NT2/D1 (cell line): ENCODE measurements around the gene SH3D21.

Experiments used
- DNase-seq: peaks from one replicate; pipeline ENCODE4 v3.0.0-alpha.2; 2011; ENCODE audit warnings: low read depth, low spot score
- H3K27me3 ChIP-seq: 2 replicates; pipeline ENCODE4 v1.6.0; 2011; ENCODE audit warnings: mild to moderate bottlenecking; ENCODE audit not compliant: insufficient read length, insufficient read depth
- H3K36me3 ChIP-seq: 2 replicates; pipeline ENCODE4 v1.6.1; 2011; ENCODE audit warnings: mild to moderate bottlenecking, low read length, mixed read lengths; ENCODE audit not compliant: insufficient read depth, insufficient read length
- H3K4me1 ChIP-seq: 2 replicates; pipeline ENCODE4 v1.5.1; 2011; ENCODE audit not compliant: insufficient read depth, insufficient read length
- H3K4me3 ChIP-seq: 2 replicates; pipeline ENCODE4 v1.5.1; 2011; ENCODE audit warnings: low read depth; ENCODE audit not compliant: insufficient read length
- H3K9ac ChIP-seq: 2 replicates; pipeline ENCODE4 v1.6.0; 2011; ENCODE audit warnings: low read depth; ENCODE audit not compliant: insufficient read length
- H3K9me3 ChIP-seq: 2 replicates; pipeline ENCODE4 v1.5.1; 2011; ENCODE audit warnings: mild to moderate bottlenecking, low read length; ENCODE audit not compliant: insufficient read depth
- SUZ12 ChIP-seq: IDR thresholded peaks from 2 replicates; pipeline ENCODE4 v1.6.1; 2011; ENCODE audit not compliant: insufficient read length, insufficient read depth; ENCODE audit errors: extremely low read depth
- YY1 ChIP-seq: IDR thresholded peaks from 2 replicates; pipeline ENCODE4 v1.6.1; 2011; ENCODE audit not compliant: insufficient read length, insufficient read depth
- ZNF274 ChIP-seq: IDR thresholded peaks from 2 replicates; pipeline ENCODE4 v1.6.1; 2011; ENCODE audit warnings: mild to moderate bottlenecking, low read depth, low read length

The SH3D21 gene

GRCh38 chr1:36303650-36304360, 2.4 kb upstream of the SH3D21 start:
- H3K4me3 ChIP-seq, result no peak overlapping the region
- no peaks in the 10 kb centered on the region for H3K9me3 ChIP-seq
- DNase-seq, result no peak
- H3K36me3 ChIP-seq, result peaks cover 72% of the 10 kb centered on the region
- H3K9ac ChIP-seq, result no peak overlapping the region
- TF ChIP-seq YY1 (no peak), ZNF274 (no peak), SUZ12 (no peak)
- peaks cover 9% of the 10 kb centered on the region for H3K4me1 ChIP-seq
- no peaks in the 10 kb centered on the region for H3K27me3 ChIP-seq

GRCh38 chr1:36304521-36304920, 1.6 kb upstream of the SH3D21 start:
- Histone ChIP-seq H3K9me3 (no peaks in the 10 kb centered on the region), H3K27me3 (no peaks in the 10 kb centered on the region), H3K4me1 (peaks cover 9% of the 10 kb centered on the region), H3K36me3 (peaks cover 76% of the 10 kb centered on the region), H3K9ac (no peak overlapping the region), H3K4me3 (no peak overlapping the region)
- no peak for TF ChIP-seq ZNF274
- no peak for TF ChIP-seq SUZ12
- TF ChIP-seq YY1, result no peak
- DNase-seq, result no peak

- Histone ChIP-seq H3K9me3 (no peaks in the 10 kb centered on the region), H3K9ac (peak overlapping the region; percentile 93), H3K36me3 (peaks cover 72% of the 10 kb centered on the region), H3K4me3 (peak overlapping the region; percentile 89), H3K4me1 (peaks cover 9% of the 10 kb centered on the region), H3K27me3 (no peaks in the 10 kb centered on the region)
- no peak for DNase-seq
- TF ChIP-seq SUZ12 (no peak), YY1 (no peak), ZNF274 (no peak)
Observed at GRCh38 chr1:36304970-36305914, 926 bp upstream of the SH3D21 start.

GRCh38 chr1:36305915-36306209, 306 bp upstream of the SH3D21 start:
- DNase-seq, result no peak
- H3K9ac ChIP-seq, result peak overlapping the region; percentile 93

GRCh38 chr1:36306902-36307456, 811 bp downstream of the SH3D21 start:
- peaks cover 9% of the 10 kb centered on the region for H3K4me1 ChIP-seq

More at GRCh38 chr1:36305915-36306209, 306 bp upstream of the SH3D21 start:
- H3K4me3 ChIP-seq, result peak overlapping the region; percentile 89
- H3K9me3 ChIP-seq, result no peaks in the 10 kb centered on the region
- peaks cover 9% of the 10 kb centered on the region for H3K4me1 ChIP-seq
- H3K36me3 ChIP-seq, result peaks cover 67% of the 10 kb centered on the region
- no peaks in the 10 kb centered on the region for H3K27me3 ChIP-seq
- TF ChIP-seq ZNF274, result no peak
- TF ChIP-seq YY1, result no peak
- no peak for TF ChIP-seq SUZ12

GRCh38 chr1:36307601-36308330, 1.6 kb downstream of the SH3D21 start:
- TF ChIP-seq SUZ12, result no peak
- TF ChIP-seq YY1, result no peak
- no peak for DNase-seq
- Histone ChIP-seq H3K36me3 (peaks cover 54% of the 10 kb centered on the region), H3K9me3 (no peaks in the 10 kb centered on the region), H3K4me1 (peaks cover 6% of the 10 kb centered on the region), H3K4me3 (peak overlapping the region; percentile 89), H3K9ac (peak overlapping the region; percentile 92), H3K27me3 (no peaks in the 10 kb centered on the region)

More at GRCh38 chr1:36306902-36307456, 811 bp downstream of the SH3D21 start:
- DNase-seq, result peak; percentile 97
- H3K9me3 ChIP-seq, result no peaks in the 10 kb centered on the region
- H3K27me3 ChIP-seq, result no peaks in the 10 kb centered on the region
- peak overlapping the region; percentile 89 for H3K4me3 ChIP-seq
- TF ChIP-seq ZNF274 (no peak), SUZ12 (no peak), YY1 (no peak)
- peak overlapping the region; percentile 93 for H3K9ac ChIP-seq
- H3K36me3 ChIP-seq, result peaks cover 59% of the 10 kb centered on the region

- no peak overlapping the region for H3K9ac ChIP-seq
- no peaks in the 10 kb centered on the region for H3K27me3 ChIP-seq
- TF ChIP-seq YY1 (no peak), ZNF274 (no peak), SUZ12 (no peak)
- H3K4me1 ChIP-seq, result peaks cover 6% of the 10 kb centered on the region
- no peak for DNase-seq
- peaks cover 45% of the 10 kb centered on the region for H3K36me3 ChIP-seq
- no peak overlapping the region for H3K4me3 ChIP-seq
- H3K9me3 ChIP-seq, result no peaks in the 10 kb centered on the region
Observed at GRCh38 chr1:36309397-36309796, 3.2 kb downstream of the SH3D21 start.
